Parathyroid adenoma (tissue), 2 donors: ENCODE measurements around the gene ITPR2.

Experiments
- H2AFZ ChIP-seq: fragments of 300-600 bp; sonication (generic); one replicate; pipeline ENCODE4 v1.7.0; 2017; ENCODE audit warnings: antibody characterized with exemption, mild to moderate bottlenecking
- H3K27ac ChIP-seq: fragments of 300-600 bp; sonication (generic); one replicate; pipeline ENCODE4 v1.7.0; 2017
- H3K27me3 ChIP-seq: fragments of 300-600 bp; sonication (generic); one replicate; pipeline ENCODE4 v1.7.0; 2017; ENCODE audit warnings: low read length; ENCODE audit not compliant: control insufficient read depth, insufficient read depth
- H3K36me3 ChIP-seq: fragments of 300-600 bp; sonication (generic); one replicate; pipeline ENCODE4 v1.7.0; 2017; ENCODE audit warnings: low read length; ENCODE audit not compliant: control insufficient read depth, insufficient read depth
- H3K4me1 ChIP-seq: fragments of 300-600 bp; sonication (generic); one replicate; pipeline ENCODE4 v1.7.0; 2017; ENCODE audit warnings: control low read depth
- H3K4me2 ChIP-seq: fragments of 300-600 bp; sonication (generic); one replicate; pipeline ENCODE4 v1.7.0; 2017; ENCODE audit warnings: low read length
- H3K4me3 ChIP-seq: fragments of 300-600 bp; sonication (generic); one replicate; pipeline ENCODE4 v1.7.0; 2017; ENCODE audit warnings: low read depth, low read length
- H3K79me2 ChIP-seq: fragments of 300-600 bp; sonication (generic); one replicate; pipeline ENCODE4 v1.7.0; 2017; ENCODE audit warnings: control low read depth
- H3K9ac ChIP-seq: fragments of 300-600 bp; sonication (generic); one replicate; pipeline ENCODE4 v1.7.0; 2017; ENCODE audit warnings: mild to moderate bottlenecking
- H3K9me3 ChIP-seq: fragments of 300-600 bp; sonication (generic); one replicate; pipeline ENCODE4 v1.7.0; 2017; ENCODE audit warnings: low read length; ENCODE audit not compliant: control insufficient read depth
- CTCF ChIP-seq: fragments of 300-600 bp; sonication (generic); IDR thresholded peaks from one replicate; pipeline ENCODE4 v1.7.0; 2017; ENCODE audit warnings: antibody characterized with exemption, mild to moderate bottlenecking
- donor health status: primary hyperparathyroidism.

Gene ITPR2

DNA sequence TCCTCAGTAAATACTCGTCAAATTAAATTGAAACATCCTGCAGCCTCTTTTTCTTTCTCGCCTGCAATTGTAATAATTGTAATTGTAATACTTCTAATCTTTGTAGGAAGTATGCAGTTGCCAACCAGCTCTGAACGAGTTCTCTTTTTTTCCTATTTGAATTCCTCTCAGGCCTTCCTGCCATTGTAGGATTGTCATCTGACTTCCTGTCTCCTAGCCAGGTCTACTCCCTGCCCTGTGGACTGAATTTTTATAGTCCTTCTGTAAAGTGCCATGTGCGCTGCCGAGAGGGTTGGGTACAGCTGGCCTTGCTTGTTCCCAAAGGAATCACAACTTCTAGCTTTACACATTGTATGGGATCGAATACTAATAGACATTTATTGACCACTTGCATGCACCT is 454.3 kb downstream of the ITPR2 start:
- H2AFZ ChIP-seq, result no peak overlapping the region
- no peak overlapping the region for H3K9ac ChIP-seq
- no peaks in the 10 kb centered on the region for H3K4me1 ChIP-seq
- H3K27ac ChIP-seq, result no peak overlapping the region
- H3K27me3 ChIP-seq, result no peaks in the 10 kb centered on the region
- H3K4me2 ChIP-seq, result no peak overlapping the region
- TF ChIP-seq CTCF, result no peak
- no peaks in the 10 kb centered on the region for H3K79me2 ChIP-seq
- no peaks in the 10 kb centered on the region for H3K9me3 ChIP-seq
- H3K36me3 ChIP-seq, result no peaks in the 10 kb centered on the region
- H3K4me3 ChIP-seq, result no peak overlapping the region

- TF ChIP-seq CTCF, result no peak
- Histone ChIP-seq H3K4me3 (no peak overlapping the region), H3K9ac (no peak overlapping the region), H3K27ac (no peak overlapping the region), H3K4me2 (no peak overlapping the region), H3K4me1 (no peaks in the 10 kb centered on the region), H3K9me3 (no peaks in the 10 kb centered on the region), H3K79me2 (no peaks in the 10 kb centered on the region), H3K36me3 (no peaks in the 10 kb centered on the region), H3K27me3 (no peaks in the 10 kb centered on the region), H2AFZ (no peak overlapping the region)
Measured at GRCh38 chr12:26374934-26375680, 457.9 kb downstream of the ITPR2 start.

GRCh38 chr12:26373606-26374495 is 459.1 kb downstream of the ITPR2 start:
- no peak for TF ChIP-seq CTCF
- no peaks in the 10 kb centered on the region for H3K4me1 ChIP-seq
- no peaks in the 10 kb centered on the region for H3K36me3 ChIP-seq
- no peaks in the 10 kb centered on the region for H3K79me2 ChIP-seq
- no peak overlapping the region for H3K4me2 ChIP-seq
- no peaks in the 10 kb centered on the region for H3K9me3 ChIP-seq
- H2AFZ ChIP-seq, result no peak overlapping the region
- H3K27me3 ChIP-seq, result no peaks in the 10 kb centered on the region
- H3K9ac ChIP-seq, result no peak overlapping the region
- no peak overlapping the region for H3K27ac ChIP-seq
- no peak overlapping the region for H3K4me3 ChIP-seq

DNA sequence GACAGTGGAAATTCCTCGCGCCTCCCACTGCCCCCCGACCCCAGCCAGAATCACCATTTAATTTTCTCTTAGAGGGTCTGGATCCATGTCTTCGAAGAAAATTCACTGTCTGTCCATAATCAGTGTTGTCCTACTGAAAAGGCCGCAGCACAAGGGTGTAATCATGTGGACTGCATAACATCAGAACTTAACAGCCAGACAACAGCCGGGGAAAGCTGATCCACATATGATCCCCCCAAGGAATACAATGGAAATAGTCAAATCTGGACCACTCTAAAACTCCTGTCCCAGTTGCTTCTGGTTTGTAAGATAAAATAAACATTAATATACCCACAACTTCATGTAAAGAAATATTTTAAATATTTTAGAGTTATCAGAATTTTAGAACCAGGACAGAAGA is 460.1 kb downstream of the ITPR2 start:
- H3K36me3 ChIP-seq, result no peaks in the 10 kb centered on the region
- H3K4me2 ChIP-seq, result no peak overlapping the region
- H3K27ac ChIP-seq, result no peak overlapping the region
- H3K9ac ChIP-seq, result no peak overlapping the region
- TF ChIP-seq CTCF, result no peak
- no peak overlapping the region for H2AFZ ChIP-seq
- H3K4me3 ChIP-seq, result no peak overlapping the region
- H3K4me1 ChIP-seq, result no peaks in the 10 kb centered on the region
- no peaks in the 10 kb centered on the region for H3K9me3 ChIP-seq
- H3K27me3 ChIP-seq, result no peaks in the 10 kb centered on the region
- H3K79me2 ChIP-seq, result no peaks in the 10 kb centered on the region
